ENCODE measurements around the gene CLN6. TPM values are rescaled to one million over a fixed set of nuclear protein-coding genes. Genes with fewer than 3 reads are reported as not detected.
"Not testable (repeated sequence)": the region's sequence is repeated elsewhere in the genome, so short reads cannot be mapped to it uniquely, and the experiment has no call there.

CLN6 gene
- total RNA-seq, 1 donor from 2014 or later = 24.4 TPM

- H3K9ac ChIP-seq = peak overlapping the region; percentile 85
These were observed 1.2 kb downstream of the CLN6 start for GRCh38 chr15:68228143-68228970.

GRCh38 chr15:68227643-68228142 is 1.8 kb downstream of the CLN6 start:
- Histone ChIP-seq H3K27me3 (no peaks in the 10 kb centered on the region), H3K79me2 (ENCODE audit: low read depth) (peaks cover 64% of the 10 kb centered on the region), H3K36me3 (no peaks in the 10 kb centered on the region), H3K27ac (no peak overlapping the region), H4K20me1 (ENCODE audit: low read depth) (peaks cover 23% of the 10 kb centered on the region), H3K9me3 (ENCODE audit: low read depth) (no peaks in the 10 kb centered on the region), H3K9ac (no peak overlapping the region), H2AFZ (replicated peaks) (no peak overlapping the region), H3K4me2 (peak overlapping the region; percentile 83), H3F3A (ENCODE audit: low read depth) (peaks cover 18% of the 10 kb centered on the region), H3K4me1 (peaks cover 30% of the 10 kb centered on the region), H3K4me3 (peak overlapping the region; percentile 77)
- H3K4me3 Mint-ChIP-seq = peak overlapping the region; percentile 90
- H3K27me3 Mint-ChIP-seq (ENCODE audit: insufficient read depth, low read depth) = peaks cover 12% of the 10 kb centered on the region
- DNase-seq (ENCODE audit: low spot score) = no peak
- H3K27ac Mint-ChIP-seq = no peak overlapping the region
- TF ChIP-seq EZH2phosphoT487 (IDR thresholded peaks at IDR 0.05) (no peak), EZH2 (IDR thresholded peaks at IDR 0.05) (no peak), CTCF (IDR thresholded peaks at IDR 0.05) (no peak)
- H3K4me1 Mint-ChIP-seq = peaks cover 55% of the 10 kb centered on the region
- peaks cover 12% of the 10 kb centered on the region for H3K36me3 Mint-ChIP-seq
- peaks cover 6% of the 10 kb centered on the region for H3K9me3 Mint-ChIP-seq

More at GRCh38 chr15:68228143-68228970, 1.2 kb downstream of the CLN6 start:
- Histone ChIP-seq H3K27me3 (no peaks in the 10 kb centered on the region), H3K27ac (no peak overlapping the region), H3K79me2 (ENCODE audit: low read depth) (peaks cover 58% of the 10 kb centered on the region), H4K20me1 (ENCODE audit: low read depth) (peaks cover 23% of the 10 kb centered on the region), H2AFZ (replicated peaks) (peak overlapping the region; percentile 91), H3K36me3 (no peaks in the 10 kb centered on the region), H3K4me2 (peak overlapping the region; percentile 83), H3K9me3 (ENCODE audit: low read depth) (no peaks in the 10 kb centered on the region), H3K4me1 (peaks cover 30% of the 10 kb centered on the region), H3K4me3 (peak overlapping the region; percentile 77), H3F3A (ENCODE audit: low read depth) (peaks cover 18% of the 10 kb centered on the region)
- no peak for TF ChIP-seq EZH2phosphoT487 (IDR thresholded peaks at IDR 0.05)
- Mint-ChIP-seq H3K4me1 (peaks cover 55% of the 10 kb centered on the region), H3K27ac (no peak overlapping the region), H3K9me3 (peaks cover under 1% of the 10 kb centered on the region), H3K4me3 (peak overlapping the region; percentile 90), H3K27me3 (ENCODE audit: insufficient read depth, low read depth) (peaks cover 14% of the 10 kb centered on the region), H3K36me3 (peaks cover 6% of the 10 kb centered on the region)
- no peak for DNase-seq (ENCODE audit: low spot score)

GRCh38 chr15:68225442-68225841 is 4.1 kb downstream of the CLN6 start:
- H3F3A ChIP-seq (ENCODE audit: low read depth); H3K27ac Mint-ChIP-seq; H3K27me3 ChIP-seq; H3K4me3 ChIP-seq; H2AFZ ChIP-seq (replicated peaks); H3K9me3 Mint-ChIP-seq; DNase-seq (ENCODE audit: low spot score); H3K36me3 ChIP-seq; H3K4me3 Mint-ChIP-seq; H3K4me2 ChIP-seq; H3K27ac ChIP-seq; H3K9me3 ChIP-seq (ENCODE audit: low read depth); H3K9ac ChIP-seq: not testable (repeated sequence)
- H4K20me1 ChIP-seq (ENCODE audit: low read depth) = peaks cover 23% of the 10 kb centered on the region
- H3K79me2 ChIP-seq (ENCODE audit: low read depth) = peaks cover 67% of the 10 kb centered on the region
- Mint-ChIP-seq H3K36me3 (peaks cover 12% of the 10 kb centered on the region), H3K27me3 (ENCODE audit: insufficient read depth, low read depth) (peaks cover 12% of the 10 kb centered on the region), H3K4me1 (peaks cover 34% of the 10 kb centered on the region)
- peaks cover 15% of the 10 kb centered on the region for H3K4me1 ChIP-seq

GRCh38 chr15:68224546-68225250 is 4.8 kb downstream of the CLN6 start:
- Histone ChIP-seq H4K20me1 (ENCODE audit: low read depth) (peaks cover 23% of the 10 kb centered on the region), H3K4me2 (no peak overlapping the region), H3K9ac (no peak overlapping the region), H3K4me3 (no peak overlapping the region), H3F3A (ENCODE audit: low read depth) (no peaks in the 10 kb centered on the region), H3K27ac (no peak overlapping the region), H3K79me2 (ENCODE audit: low read depth) (peaks cover 75% of the 10 kb centered on the region), H2AFZ (replicated peaks) (no peak overlapping the region), H3K9me3 (ENCODE audit: low read depth) (no peaks in the 10 kb centered on the region), H3K36me3 (no peaks in the 10 kb centered on the region), H3K4me1 (peaks cover 9% of the 10 kb centered on the region), H3K27me3 (no peaks in the 10 kb centered on the region)
- H3K9me3 Mint-ChIP-seq = peaks cover 8% of the 10 kb centered on the region
- peaks cover 18% of the 10 kb centered on the region for H3K36me3 Mint-ChIP-seq
- H3K27ac Mint-ChIP-seq = peak overlapping the region; percentile 54
- peaks cover 10% of the 10 kb centered on the region for H3K27me3 Mint-ChIP-seq (ENCODE audit: insufficient read depth, low read depth)
- DNase-seq (ENCODE audit: low spot score) = no peak
- peaks cover 27% of the 10 kb centered on the region for H3K4me1 Mint-ChIP-seq
- TF ChIP-seq CTCF (IDR thresholded peaks at IDR 0.05) (no peak), EZH2 (IDR thresholded peaks at IDR 0.05) (no peak), EZH2phosphoT487 (IDR thresholded peaks at IDR 0.05) (no peak)
- H3K4me3 Mint-ChIP-seq = no peak overlapping the region
